Cardiac muscle cell (in vitro differentiated cells and primary cell): ENCODE measurements around the gene UBE2I. TPM values are rescaled to one million over a fixed set of nuclear protein-coding genes. Genes with fewer than 3 reads are reported as not detected.
"Not testable (repeated sequence)": the region's sequence is repeated elsewhere in the genome, so short reads cannot be mapped to it uniquely, and the experiment has no call there.

Source experiments
- DNase-seq, 2 donors: peaks; one replicate each; pipeline versions ENCODE4 v3.0.0 to v3.0.0-alpha.2; 2010 to 2017; ENCODE audit warnings: low read depth in 1 of 2, low spot score in 1 of 2
- H3K27ac ChIP-seq: fragments of 200-600 bp; sonication (generic); 2 replicates; pipeline ENCODE4 v1.5.1; 2016
- H3K27me3 ChIP-seq: fragments of 200-600 bp; sonication (generic); 2 replicates; pipeline ENCODE4 v1.6.0; 2016; ENCODE audit warnings: control low read depth
- H3K36me3 ChIP-seq: fragments of 200-600 bp; sonication (generic); 2 replicates; pipeline ENCODE4 v1.5.1; 2016; ENCODE audit warnings: control low read depth
- H3K4me1 ChIP-seq: fragments of 200-600 bp; sonication (generic); 2 replicates; pipeline ENCODE4 v1.8.1; 2017; ENCODE audit warnings: low read depth, mild to moderate bottlenecking, mixed run types
- H3K4me3 ChIP-seq: fragments of 200-600 bp; sonication (generic); 2 replicates; pipeline ENCODE4 v1.5.1; 2016; ENCODE audit warnings: mild to moderate bottlenecking
- H3K9me3 ChIP-seq: fragments of 200-600 bp; sonication (generic); 2 replicates; pipeline ENCODE4 v1.5.1; 2017; ENCODE audit warnings: low read depth, mild to moderate bottlenecking, control low read depth
- polyA plus RNA-seq: library from polyadenylated mRNA; unstranded; fragments of >200 nt; fragmentation: Nextera tagmentation; extraction: Ambion mirVana; gene quantifications from 2 replicates; pipeline ENCODE4 v1.2.1, GENCODE V29; 2016
- total RNA-seq: library from RNA; depleted of rRNA; stranded (reverse); fragments of >200 nt; gene quantifications from 2 replicates; pipeline ENCODE4 v1.2.3, GENCODE V29; 2016
- TF ChIP-seq, protein P1 (sequence below): IDR thresholded peaks from 2 replicates; pipeline ENCODE4 v1.5.1; 2012; ENCODE audit warnings: low read depth, mild to moderate bottlenecking, low read length

UBE2I gene
- total and polyA plus RNA-seq, 2 experiments from 2014 or later: 75.4 to 157 TPM

DNA sequence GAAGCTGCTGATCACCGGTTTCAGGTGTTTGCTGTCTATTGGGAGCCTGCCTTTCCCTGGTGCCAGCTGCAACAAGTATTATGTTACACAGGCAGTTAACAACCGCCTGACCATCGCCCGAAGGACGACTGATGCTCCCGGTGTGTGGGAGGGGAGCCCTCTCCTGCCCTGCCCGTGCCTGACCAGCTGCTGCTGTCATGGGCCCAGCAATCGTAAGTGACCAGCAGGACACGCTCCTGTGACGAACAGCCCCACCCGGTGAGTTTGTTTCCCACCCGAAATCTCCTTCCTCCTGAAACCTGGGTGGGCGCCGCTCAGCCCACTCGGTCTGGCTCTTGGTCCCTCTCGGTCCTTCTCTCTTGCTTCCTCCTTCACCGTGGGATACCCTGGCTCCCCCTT lies 17.9 kb upstream of the UBE2I start:
- H3K4me1 ChIP-seq: peaks cover 6% of the 10 kb centered on the region
- H3K27me3 ChIP-seq: peaks cover 19% of the 10 kb centered on the region
- no peak overlapping the region for H3K27ac ChIP-seq
- DNase-seq: no peak
- no peaks in the 10 kb centered on the region for H3K9me3 ChIP-seq
- TF ChIP-seq, protein P1, sequence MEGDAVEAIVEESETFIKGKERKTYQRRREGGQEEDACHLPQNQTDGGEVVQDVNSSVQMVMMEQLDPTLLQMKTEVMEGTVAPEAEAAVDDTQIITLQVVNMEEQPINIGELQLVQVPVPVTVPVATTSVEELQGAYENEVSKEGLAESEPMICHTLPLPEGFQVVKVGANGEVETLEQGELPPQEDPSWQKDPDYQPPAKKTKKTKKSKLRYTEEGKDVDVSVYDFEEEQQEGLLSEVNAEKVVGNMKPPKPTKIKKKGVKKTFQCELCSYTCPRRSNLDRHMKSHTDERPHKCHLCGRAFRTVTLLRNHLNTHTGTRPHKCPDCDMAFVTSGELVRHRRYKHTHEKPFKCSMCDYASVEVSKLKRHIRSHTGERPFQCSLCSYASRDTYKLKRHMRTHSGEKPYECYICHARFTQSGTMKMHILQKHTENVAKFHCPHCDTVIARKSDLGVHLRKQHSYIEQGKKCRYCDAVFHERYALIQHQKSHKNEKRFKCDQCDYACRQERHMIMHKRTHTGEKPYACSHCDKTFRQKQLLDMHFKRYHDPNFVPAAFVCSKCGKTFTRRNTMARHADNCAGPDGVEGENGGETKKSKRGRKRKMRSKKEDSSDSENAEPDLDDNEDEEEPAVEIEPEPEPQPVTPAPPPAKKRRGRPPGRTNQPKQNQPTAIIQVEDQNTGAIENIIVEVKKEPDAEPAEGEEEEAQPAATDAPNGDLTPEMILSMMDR: no peak
- H3K4me3 ChIP-seq: no peak overlapping the region
- no peaks in the 10 kb centered on the region for H3K36me3 ChIP-seq

- H3K9me3 ChIP-seq, H3K36me3 ChIP-seq, H3K27ac ChIP-seq, DNase-seq, H3K4me3 ChIP-seq: not testable (repeated sequence)
- Histone ChIP-seq H3K4me1 (peaks cover 10% of the 10 kb centered on the region), H3K27me3 (peaks cover 19% of the 10 kb centered on the region)
Observed at GRCh38 chr16:1292208-1292607, 17.2 kb upstream of the UBE2I start.

- not testable (repeated sequence) for DNase-seq, H3K27ac ChIP-seq, H3K9me3 ChIP-seq, H3K36me3 ChIP-seq, H3K4me3 ChIP-seq
- Histone ChIP-seq H3K27me3 (peaks cover 19% of the 10 kb centered on the region), H3K4me1 (peaks cover 14% of the 10 kb centered on the region)
Observed at GRCh38 chr16:1292808-1293207, 16.6 kb upstream of the UBE2I start.

DNA sequence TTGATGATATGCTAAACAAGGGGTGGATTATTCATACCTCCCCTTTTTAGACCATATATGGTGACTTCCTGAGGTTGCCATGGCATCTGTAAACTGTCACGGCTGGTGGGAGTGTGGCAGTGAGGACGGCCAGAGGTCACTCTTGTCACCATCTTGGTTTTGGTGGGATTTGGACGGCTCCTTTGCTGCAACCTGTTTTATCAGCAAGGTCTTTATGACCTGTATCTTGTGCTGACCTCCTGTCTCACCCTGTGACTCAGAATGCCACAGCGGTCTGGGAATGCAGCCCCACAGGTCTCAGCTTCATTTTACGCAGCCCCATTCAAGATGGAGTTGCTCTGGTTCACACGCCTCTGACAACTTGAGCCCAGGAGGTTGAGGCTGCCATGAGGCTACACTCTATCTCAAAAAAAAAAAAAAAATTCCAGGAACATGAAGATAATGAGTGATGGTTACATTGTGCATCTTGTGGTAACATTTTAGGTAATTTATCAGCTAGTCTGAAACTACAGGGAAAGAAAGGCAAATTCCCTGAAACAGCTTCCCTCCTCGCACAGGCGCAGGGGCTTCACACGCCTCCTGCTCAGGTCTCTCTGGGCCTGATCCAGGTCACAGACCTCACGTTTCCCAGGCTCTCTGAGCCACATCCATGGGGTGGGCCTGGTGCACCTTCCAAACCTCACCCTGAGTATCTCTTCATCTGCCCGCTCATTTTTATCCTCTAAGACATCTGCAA lies 15.3 kb upstream of the UBE2I start:
- H3K27ac ChIP-seq: no peak overlapping the region
- no peak overlapping the region for H3K4me3 ChIP-seq
- DNase-seq: no peak
- H3K27me3 ChIP-seq: peaks cover 19% of the 10 kb centered on the region
- H3K9me3 ChIP-seq: no peaks in the 10 kb centered on the region
- H3K36me3 ChIP-seq: no peaks in the 10 kb centered on the region
- TF ChIP-seq, protein P1: no peak
- peaks cover 14% of the 10 kb centered on the region for H3K4me1 ChIP-seq

- TF ChIP-seq, protein P1: no peak
Observed at GRCh38 chr16:1295465-1295864, 14.0 kb upstream of the UBE2I start.

GRCh38 chr16:1296688-1297017 lies 12.8 kb upstream of the UBE2I start:
- H3K4me3 ChIP-seq, H3K27me3 ChIP-seq, H3K9me3 ChIP-seq, H3K4me1 ChIP-seq, DNase-seq, H3K36me3 ChIP-seq: not testable (repeated sequence)
- peak overlapping the region; percentile 81 for H3K27ac ChIP-seq

More at GRCh38 chr16:1295465-1295864, 14.0 kb upstream of the UBE2I start:
- H3K36me3 ChIP-seq: no peaks in the 10 kb centered on the region
- DNase-seq: no peak
- no peak overlapping the region for H3K27ac ChIP-seq
- peaks cover 8% of the 10 kb centered on the region for H3K4me1 ChIP-seq
- no peaks in the 10 kb centered on the region for H3K9me3 ChIP-seq
- no peak overlapping the region for H3K4me3 ChIP-seq
- peaks cover 9% of the 10 kb centered on the region for H3K27me3 ChIP-seq

DNA sequence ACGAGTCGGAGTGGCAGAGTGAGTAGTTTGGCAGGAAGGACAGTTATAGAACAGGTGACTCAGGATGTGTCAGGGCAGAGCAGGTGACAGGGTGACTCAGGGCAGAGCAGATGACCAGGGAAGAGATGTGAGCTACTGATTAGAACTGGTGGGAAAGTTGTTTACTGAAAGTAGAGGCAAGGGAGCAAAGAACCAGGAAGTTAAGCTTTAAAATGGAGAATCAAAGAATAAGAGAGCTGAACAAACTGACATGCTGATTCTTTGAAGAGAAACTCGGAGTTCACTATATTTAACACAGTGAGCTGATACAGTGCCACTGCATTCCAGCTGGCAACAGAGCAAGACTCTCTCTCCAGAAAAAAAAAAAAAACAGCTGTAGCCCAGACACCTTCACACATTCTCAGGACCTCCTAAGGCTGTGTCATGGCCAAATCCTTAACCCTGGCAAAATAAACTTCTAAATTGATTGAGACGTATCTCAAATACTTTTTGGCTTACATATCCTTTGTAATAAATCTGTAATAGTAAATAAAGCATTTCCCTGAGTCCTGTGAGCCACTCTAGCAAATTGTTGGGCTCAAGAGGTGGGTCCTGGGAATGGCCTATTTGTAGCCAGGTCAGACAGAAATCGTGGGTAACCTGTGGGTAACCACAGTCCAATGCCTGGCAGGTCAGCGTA lies 12.3 kb upstream of the UBE2I start:
- no peak overlapping the region for H3K4me3 ChIP-seq
- no peaks in the 10 kb centered on the region for H3K9me3 ChIP-seq
- H3K27ac ChIP-seq: peak overlapping the region; percentile 81
- TF ChIP-seq, protein P1: no peak
- no peaks in the 10 kb centered on the region for H3K36me3 ChIP-seq
- no peaks in the 10 kb centered on the region for H3K27me3 ChIP-seq
- peak in 1 of 2 donors; percentile 48 for DNase-seq
- H3K4me1 ChIP-seq: peaks cover 8% of the 10 kb centered on the region
